ENCODE results near the gene FAM240A. TPM values are rescaled to one million over a fixed set of nuclear protein-coding genes. Genes with fewer than 3 reads are reported as not detected.

The FAM240A gene
- total and polyA plus RNA-seq, 2 donors (not counting 1 experiment from before 2014, with no cell fraction given): not detected

GRCh38 chr3:46661776-46662766, 49.7 kb downstream of the FAM240A start:
- TF ChIP-seq EZH2 (IDR thresholded peaks at IDR 0.05; ENCODE audit: borderline replicate concordance, insufficient read depth, low read depth, low read length, poor library complexity, severe bottlenecking) (no peak), CTCF (IDR thresholded peaks at IDR 0.05) (no peak)
- H3K9me3 ChIP-seq (ENCODE audit: control extremely low read depth in 1 of 3, control insufficient read depth in 2 of 3, insufficient read depth in 1 of 3, low read length in 2 of 3): no peaks in the 10 kb centered on the region
- no peaks in the 10 kb centered on the region for H4K20me1 ChIP-seq (ENCODE audit: control insufficient read depth, insufficient read depth, low read length, poor library complexity, severe bottlenecking)
- POLR2A ChIA-PET: no interaction called here
- CTCF ChIA-PET: no interaction called here
- H3K79me2 ChIP-seq (ENCODE audit: control insufficient read depth, insufficient read depth, low read length): no peaks in the 10 kb centered on the region
- H3K27me3 ChIP-seq (replicated peaks in 1 of 4; ENCODE audit: control extremely low read depth in 1 of 4, control insufficient read depth in 3 of 4, insufficient read depth in 4 of 4, low read length in 3 of 4): peaks cover 0 to 4% (median 1%) of the 10 kb centered on the region in 4 experiments
- peaks cover 16% of the 10 kb centered on the region for H3K27me3 Mint-ChIP-seq
- no peak overlapping the region for H3K27ac ChIP-seq (ENCODE audit: low read length in 2 of 2)
- no peaks in the 10 kb centered on the region for H3K36me3 ChIP-seq (replicated peaks in 1 of 2; ENCODE audit: control extremely low read depth in 1 of 2, control insufficient read depth in 1 of 2, extremely low read depth in 1 of 2, insufficient read depth in 2 of 2, low read length in 1 of 2)
- no peak overlapping the region for H3K9ac ChIP-seq (ENCODE audit: low read length)
- intact Hi-C loops (cut with micrococcal nuclease): no loop called here
- H3K27ac Mint-ChIP-seq: peak overlapping the region; percentile 15
- H3K4me2 ChIP-seq (replicated peaks; ENCODE audit: low read depth, low read length, poor library complexity, severe bottlenecking): no peak overlapping the region
- H3K4me1 ChIP-seq (ENCODE audit: control insufficient read depth in 2 of 2, insufficient read depth in 2 of 2, low read length in 2 of 2): peaks cover 0 to 4% of the 10 kb centered on the region in 2 donors
- DNase-seq (no peak), ATAC-seq (ENCODE audit: low read depth) (no peak)
- H2AFZ ChIP-seq (ENCODE audit: insufficient read depth, low read depth, low read length, poor library complexity, severe bottlenecking): no peak overlapping the region
- H3K4me3 Mint-ChIP-seq: no peak overlapping the region
- H3K9me3 Mint-ChIP-seq (ENCODE audit: insufficient read depth): no peaks in the 10 kb centered on the region
- peaks cover 9% of the 10 kb centered on the region for H3K4me1 Mint-ChIP-seq
- H3K4me3 ChIP-seq (ENCODE audit: control extremely low read depth in 1 of 5, extremely low read depth in 1 of 5, insufficient read depth in 1 of 5, low read depth in 2 of 5, low read length in 4 of 5): no peak overlapping the region
- 85% methylated on average over 13 of the region's 15 CpGs for WGBS (ENCODE audit: insufficient coverage)

Measured in B cell (primary cell).